IPS-18c (cell line): ENCODE measurements around the gene NECTIN2.

Experiments
- H3K4me3 ChIP-seq: 2 replicates; pipeline ENCODE4 v1.7.0; 2013; ENCODE audit warnings: low read depth, mild to moderate bottlenecking, low read length, moderate library complexity; ENCODE audit not compliant: insufficient read depth
- H3K9me3 ChIP-seq: one replicate; pipeline ENCODE4 v1.6.1; 2013; ENCODE audit warnings: mild to moderate bottlenecking, low read length, moderate library complexity; ENCODE audit not compliant: control insufficient read depth, insufficient read depth

Gene NECTIN2

GRCh38 chr19:44845612-44846454 lies at the start of gene NECTIN2:
TSS of gene NECTIN2 (plus strand) at chr19:44846297. CDS start at chr19:44846526, 229 bp downstream.
- H3K4me3 ChIP-seq, result peak within 1 kb of the TSS; percentile 74
- H3K9me3 ChIP-seq, result peaks cover 2% of the 10 kb centered on the region

GRCh38 chr19:44796701-44797115 lies 49.4 kb upstream of the NECTIN2 start:
- H3K9me3 ChIP-seq, result no peaks in the 10 kb centered on the region
- H3K4me3 ChIP-seq, result no peak overlapping the region

GRCh38 chr19:44799627-44800346 lies 46.3 kb upstream of the NECTIN2 start:
- H3K4me3 ChIP-seq, result no peak overlapping the region
- H3K9me3 ChIP-seq, result no peaks in the 10 kb centered on the region

- no peak overlapping the region for H3K4me3 ChIP-seq
- no peaks in the 10 kb centered on the region for H3K9me3 ChIP-seq
Observed at GRCh38 chr19:44800461-44800860, 45.6 kb upstream of the NECTIN2 start.

- no peak overlapping the region for H3K4me3 ChIP-seq
- no peaks in the 10 kb centered on the region for H3K9me3 ChIP-seq
Observed at GRCh38 chr19:44803442-44804428, 42.4 kb upstream of the NECTIN2 start.

- no peak overlapping the region for H3K4me3 ChIP-seq
- no peaks in the 10 kb centered on the region for H3K9me3 ChIP-seq
Observed at GRCh38 chr19:44806291-44806690, 39.8 kb upstream of the NECTIN2 start.

GRCh38 chr19:44807162-44807561 lies 38.9 kb upstream of the NECTIN2 start:
- Histone ChIP-seq H3K4me3 (no peak overlapping the region; the same call in 1 of the 2 replicates), H3K9me3 (no peaks in the 10 kb centered on the region)

GRCh38 chr19:44807652-44808462 lies 38.2 kb upstream of the NECTIN2 start:
- H3K9me3 ChIP-seq, result no peaks in the 10 kb centered on the region
- H3K4me3 ChIP-seq, result no peak overlapping the region; the same call in 1 of the 2 replicates

GRCh38 chr19:44808463-44809371 lies 37.4 kb upstream of the NECTIN2 start, which contains the start of gene BCAM:
TSS of gene BCAM (plus strand) at chr19:44809103. CDS start at chr19:44809125, 22 bp downstream.
- H3K4me3 ChIP-seq, result peak within 1 kb of the TSS; percentile 77
- no peaks in the 10 kb centered on the region for H3K9me3 ChIP-seq

- peak overlapping the region; percentile 77 for H3K4me3 ChIP-seq
Observed at GRCh38 chr19:44809577-44810233, 36.4 kb upstream of the NECTIN2 start.

GRCh38 chr19:44810234-44811121 lies 35.6 kb upstream of the NECTIN2 start:
- Histone ChIP-seq H3K9me3 (no peaks in the 10 kb centered on the region), H3K4me3 (peak overlapping the region; percentile 28; the same call in 1 of the 2 replicates)

More at GRCh38 chr19:44809577-44810233, 36.4 kb upstream of the NECTIN2 start:
- H3K9me3 ChIP-seq, result no peaks in the 10 kb centered on the region

- H3K4me3 ChIP-seq, result no peak overlapping the region
- H3K9me3 ChIP-seq, result no peaks in the 10 kb centered on the region
Observed at GRCh38 chr19:44811122-44811419, 35.0 kb upstream of the NECTIN2 start.

GRCh38 chr19:44812142-44812718 lies 33.9 kb upstream of the NECTIN2 start:
- H3K4me3 ChIP-seq, result no peak overlapping the region
- no peaks in the 10 kb centered on the region for H3K9me3 ChIP-seq
